Prostate gland (tissue), 2 donors: ENCODE measurements around the gene AGPS.

Experiments
- POLR2A ChIP-seq: fragments of 450-650 bp; IDR thresholded peaks from one replicate; pipeline ENCODE4 v1.6.1; 2016; ENCODE audit warnings: antibody characterized with exemption, mild to moderate bottlenecking
- POLR2AphosphoS5 ChIP-seq: sonication (generic); formaldehyde crosslinking; IDR thresholded peaks from one replicate; pipeline ENCODE4 v1.6.1; 2017; ENCODE audit warnings: antibody characterized with exemption
- TF ChIP-seq, protein P1 (sequence below), 4 experiments: fragments of 200-600 bp in 2 of 4; fragments of 450-650 bp in 2 of 4; sonication (generic) in 2 of 4; IDR thresholded peaks; 1 replicate in 3 of 4; 2 replicates in 1 of 4; pipeline ENCODE4 v1.5.1; 2016 to 2019; ENCODE audit warnings: antibody characterized with exemption in 4 of 4, mild to moderate bottlenecking in 2 of 4, moderate library complexity in 2 of 4

DNA sequence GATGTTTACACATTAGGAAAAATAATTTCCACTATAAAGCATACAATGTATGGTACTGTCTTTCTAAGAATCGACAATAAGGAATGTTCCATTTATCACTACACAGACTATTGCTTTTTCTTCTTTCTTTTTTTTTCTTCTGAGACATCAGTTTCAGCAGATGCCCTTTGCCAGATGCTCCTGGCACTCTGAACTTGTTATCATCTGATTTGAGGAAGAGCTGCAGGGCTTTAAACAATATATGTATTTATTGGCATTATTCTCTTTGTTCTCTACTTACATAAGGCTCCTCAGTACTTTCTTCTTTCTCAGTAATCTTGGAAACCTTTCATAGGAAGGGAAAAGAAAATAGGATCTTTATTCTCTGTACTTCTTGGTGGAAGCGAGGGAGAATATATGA, 45.0 kb upstream of the AGPS start:
- TF ChIP-seq, protein P1, sequence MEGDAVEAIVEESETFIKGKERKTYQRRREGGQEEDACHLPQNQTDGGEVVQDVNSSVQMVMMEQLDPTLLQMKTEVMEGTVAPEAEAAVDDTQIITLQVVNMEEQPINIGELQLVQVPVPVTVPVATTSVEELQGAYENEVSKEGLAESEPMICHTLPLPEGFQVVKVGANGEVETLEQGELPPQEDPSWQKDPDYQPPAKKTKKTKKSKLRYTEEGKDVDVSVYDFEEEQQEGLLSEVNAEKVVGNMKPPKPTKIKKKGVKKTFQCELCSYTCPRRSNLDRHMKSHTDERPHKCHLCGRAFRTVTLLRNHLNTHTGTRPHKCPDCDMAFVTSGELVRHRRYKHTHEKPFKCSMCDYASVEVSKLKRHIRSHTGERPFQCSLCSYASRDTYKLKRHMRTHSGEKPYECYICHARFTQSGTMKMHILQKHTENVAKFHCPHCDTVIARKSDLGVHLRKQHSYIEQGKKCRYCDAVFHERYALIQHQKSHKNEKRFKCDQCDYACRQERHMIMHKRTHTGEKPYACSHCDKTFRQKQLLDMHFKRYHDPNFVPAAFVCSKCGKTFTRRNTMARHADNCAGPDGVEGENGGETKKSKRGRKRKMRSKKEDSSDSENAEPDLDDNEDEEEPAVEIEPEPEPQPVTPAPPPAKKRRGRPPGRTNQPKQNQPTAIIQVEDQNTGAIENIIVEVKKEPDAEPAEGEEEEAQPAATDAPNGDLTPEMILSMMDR (IDR thresholded peaks at IDR 0.05) = no peak
- TF ChIP-seq POLR2A (no peak), POLR2AphosphoS5 (no peak)
